ENCODE results near the gene FNDC5.

The FNDC5 gene

DNA sequence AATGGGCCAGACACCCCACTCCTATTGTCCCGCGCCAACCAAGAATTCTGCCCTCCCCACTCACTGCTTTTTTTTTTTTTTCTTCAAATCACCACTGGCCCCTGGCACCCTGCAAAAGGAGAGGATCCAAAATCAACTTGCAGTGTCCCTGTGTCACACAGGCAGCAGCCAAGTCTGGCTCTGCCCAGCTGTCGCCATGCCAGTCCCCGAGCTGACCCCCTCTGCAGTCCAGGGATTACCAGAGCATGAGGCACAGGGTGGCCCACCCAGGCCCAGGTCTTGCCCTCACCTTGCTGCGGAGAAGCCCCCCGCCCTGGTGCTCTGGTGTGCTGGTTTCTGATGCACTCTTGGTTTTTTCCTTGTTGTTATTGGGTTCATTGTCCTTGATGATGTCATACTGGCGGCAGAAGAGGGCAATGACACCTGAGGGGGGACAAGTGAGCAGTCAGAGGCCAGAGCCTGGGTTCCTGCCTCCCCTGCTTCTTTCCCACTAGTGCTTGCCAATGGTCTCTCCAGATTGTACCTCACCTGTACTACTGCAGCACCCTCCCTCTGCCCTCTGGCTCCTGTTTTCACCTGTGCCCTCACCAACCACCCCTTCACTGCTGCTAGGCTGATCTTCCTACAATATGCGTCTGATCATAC is 6.2 kb downstream of the FNDC5 start:
- DNase-seq (ENCODE audit: low read depth): no peak

DNA sequence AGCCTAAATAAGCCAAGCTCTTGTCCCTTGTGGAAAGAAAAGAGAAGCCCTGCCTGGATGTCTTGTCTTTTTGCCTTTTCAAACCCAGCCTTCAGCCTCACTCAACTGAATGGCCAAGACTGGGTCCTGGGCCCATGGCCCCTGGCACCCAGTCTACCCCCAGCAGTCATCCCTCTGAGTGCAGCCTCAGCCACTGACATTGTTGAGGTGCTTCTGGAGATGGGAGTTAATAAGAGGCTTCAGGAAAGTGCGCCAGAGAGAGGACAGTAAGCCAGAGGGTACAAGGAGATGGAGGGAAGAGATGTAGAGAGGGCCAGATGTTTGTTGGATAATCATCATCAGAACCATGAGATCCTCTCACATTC is 6.8 kb downstream of the FNDC5 start:
- no peak for DNase-seq (ENCODE audit: low read depth)

DNA sequence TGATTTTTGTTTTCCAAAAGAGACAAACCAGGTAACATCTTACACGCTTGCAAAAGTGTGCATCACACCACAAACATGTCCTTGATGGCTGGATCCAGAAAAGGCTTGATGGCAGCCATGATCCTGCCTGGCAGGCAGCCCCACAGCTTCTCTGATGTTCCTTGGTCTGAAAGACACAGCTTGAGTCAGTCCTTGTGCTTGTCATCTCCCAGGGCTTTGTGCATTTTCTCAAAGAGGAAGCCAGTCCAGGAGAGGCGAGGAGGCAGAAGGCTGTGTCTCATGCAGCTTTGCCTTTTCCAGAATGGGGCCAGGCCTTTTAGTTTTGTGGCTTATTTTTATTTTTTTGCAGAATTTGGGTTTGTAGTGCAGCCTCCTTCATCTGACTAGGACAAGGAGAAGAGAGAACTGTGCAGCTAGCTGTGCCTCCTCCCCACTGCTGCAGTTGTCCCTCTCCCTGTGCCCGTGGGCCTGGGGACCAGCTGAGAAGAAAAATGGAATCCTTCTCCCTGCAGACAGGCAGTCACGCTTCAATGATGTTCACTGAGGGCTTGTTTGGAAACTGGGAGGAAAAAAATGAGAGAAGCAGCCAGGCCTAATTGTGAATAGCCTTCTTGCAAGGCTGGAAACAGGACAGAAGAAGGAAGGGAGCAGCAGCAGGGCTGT is 7.4 kb downstream of the FNDC5 start:
- no peak for DNase-seq (ENCODE audit: low read depth)

DNA sequence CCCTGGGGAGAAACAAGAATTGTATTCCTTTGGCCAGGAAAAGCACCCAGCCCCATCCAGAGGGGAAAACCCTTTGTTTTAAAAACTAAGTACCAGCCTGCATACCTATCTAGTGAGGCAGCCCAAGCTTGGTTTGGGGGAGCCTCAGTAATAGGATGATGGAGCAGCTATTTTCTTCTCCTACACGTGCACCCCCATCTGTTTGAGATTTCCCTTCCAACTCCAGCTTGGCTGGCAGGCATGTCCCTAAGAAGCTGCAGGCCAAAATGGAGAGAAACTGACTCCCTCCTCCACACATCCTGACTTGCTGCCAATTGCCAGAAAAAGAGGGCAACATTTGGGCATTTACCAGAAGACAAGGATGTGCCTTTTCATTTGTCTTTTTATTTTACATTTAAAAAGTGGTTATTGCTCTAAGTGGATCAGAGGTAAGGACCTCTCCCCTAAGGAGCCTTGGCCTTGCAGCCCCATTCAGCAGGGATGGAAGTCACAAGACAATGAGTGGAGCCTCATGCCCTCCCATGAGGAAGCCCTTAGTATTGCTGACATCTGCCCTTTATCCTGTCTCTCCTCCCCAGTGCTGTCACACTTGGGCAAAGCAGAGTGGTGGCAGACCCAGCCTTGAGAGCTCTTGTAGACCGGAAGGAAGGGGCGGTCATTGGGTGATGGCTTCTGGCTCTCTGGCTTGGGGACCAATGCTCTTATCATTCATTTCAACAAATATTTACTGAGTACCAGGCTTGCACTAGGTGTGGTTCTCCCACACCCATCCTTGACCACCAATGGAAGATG is 8.6 kb downstream of the FNDC5 start:
- DNase-seq (ENCODE audit: low read depth): no peak

DNA sequence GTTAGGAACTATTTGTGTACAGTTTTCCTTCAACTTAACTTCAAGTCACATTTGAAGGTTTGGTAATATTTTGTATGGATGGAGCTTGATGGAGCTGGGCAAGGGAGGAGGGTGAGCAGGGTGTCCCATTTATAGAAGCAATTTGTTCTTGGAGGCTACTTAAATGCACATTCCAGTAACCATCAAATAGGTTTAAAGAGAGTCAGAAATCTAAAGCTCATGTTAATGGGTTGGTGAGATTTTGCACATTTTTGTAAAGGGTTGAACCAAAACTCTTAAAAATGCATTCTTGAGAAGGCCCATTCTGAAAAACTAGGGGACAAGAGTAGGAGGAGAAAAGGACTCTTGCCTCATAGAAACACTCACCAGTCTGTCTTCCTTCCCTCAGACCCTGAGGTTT is 10.1 kb downstream of the FNDC5 start:
- DNase-seq (ENCODE audit: low read depth): no peak

DNA sequence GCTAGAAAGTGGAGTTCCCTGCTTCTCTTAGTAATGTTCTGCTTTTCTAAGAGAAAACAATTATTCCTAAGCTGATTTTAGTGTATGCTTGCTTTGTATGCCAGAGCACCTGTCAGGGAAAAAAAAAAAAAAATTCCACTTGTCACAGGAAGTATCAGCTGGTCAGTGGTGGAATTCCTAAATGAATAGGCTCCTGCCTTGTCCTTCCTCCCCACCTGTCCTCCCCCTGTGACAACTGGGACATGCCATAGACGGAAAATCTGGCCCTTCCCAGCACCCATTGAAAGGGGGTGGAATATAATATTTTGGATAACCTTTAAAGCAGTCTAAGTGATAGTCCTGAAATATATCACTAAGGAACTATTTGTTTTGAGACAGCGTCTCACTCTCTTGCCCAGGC is 10.8 kb downstream of the FNDC5 start:
- DNase-seq (ENCODE audit: low read depth): no peak

DNA sequence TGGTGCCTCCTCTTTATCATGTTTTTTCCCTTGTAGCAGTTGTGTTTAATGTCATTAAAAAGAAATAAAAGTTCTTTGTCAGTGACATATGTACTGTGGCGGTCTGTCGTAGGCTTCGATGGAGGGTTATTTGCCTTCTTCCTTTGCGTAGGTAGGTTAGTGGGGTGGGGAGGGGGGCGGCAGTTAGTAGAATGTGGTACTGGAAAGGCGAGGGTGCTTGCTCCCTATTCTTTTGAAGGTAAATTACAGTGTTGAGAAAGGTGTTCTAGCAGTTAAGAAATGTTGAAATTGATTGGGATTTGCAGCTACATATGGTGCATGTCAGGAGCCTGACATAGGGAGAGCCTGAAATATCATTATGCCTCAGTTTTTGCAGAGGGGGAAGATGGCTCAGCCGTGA is 11.9 kb downstream of the FNDC5 start:
- no peak for DNase-seq (ENCODE audit: low read depth)

DNA sequence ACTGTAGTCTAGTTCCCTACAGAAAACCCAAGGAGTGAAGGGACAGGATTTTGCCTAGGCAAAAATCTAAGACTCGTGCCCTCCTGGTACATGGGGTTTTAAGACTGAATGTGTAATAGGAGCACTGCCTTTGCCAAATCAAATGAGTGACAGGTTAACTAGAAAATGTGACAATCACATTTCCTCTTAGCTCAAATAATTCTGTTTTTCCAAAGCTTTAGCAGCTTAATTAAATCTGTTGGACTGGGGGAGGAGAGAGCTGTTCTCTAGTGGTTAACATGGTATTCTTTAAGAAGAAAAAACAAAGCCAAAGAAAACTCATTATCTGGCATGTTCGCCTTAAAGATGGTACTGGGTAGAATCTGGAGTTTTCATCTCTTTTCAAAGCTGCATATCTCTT is 12.6 kb downstream of the FNDC5 start:
- no peak for DNase-seq (ENCODE audit: low read depth)

DNA sequence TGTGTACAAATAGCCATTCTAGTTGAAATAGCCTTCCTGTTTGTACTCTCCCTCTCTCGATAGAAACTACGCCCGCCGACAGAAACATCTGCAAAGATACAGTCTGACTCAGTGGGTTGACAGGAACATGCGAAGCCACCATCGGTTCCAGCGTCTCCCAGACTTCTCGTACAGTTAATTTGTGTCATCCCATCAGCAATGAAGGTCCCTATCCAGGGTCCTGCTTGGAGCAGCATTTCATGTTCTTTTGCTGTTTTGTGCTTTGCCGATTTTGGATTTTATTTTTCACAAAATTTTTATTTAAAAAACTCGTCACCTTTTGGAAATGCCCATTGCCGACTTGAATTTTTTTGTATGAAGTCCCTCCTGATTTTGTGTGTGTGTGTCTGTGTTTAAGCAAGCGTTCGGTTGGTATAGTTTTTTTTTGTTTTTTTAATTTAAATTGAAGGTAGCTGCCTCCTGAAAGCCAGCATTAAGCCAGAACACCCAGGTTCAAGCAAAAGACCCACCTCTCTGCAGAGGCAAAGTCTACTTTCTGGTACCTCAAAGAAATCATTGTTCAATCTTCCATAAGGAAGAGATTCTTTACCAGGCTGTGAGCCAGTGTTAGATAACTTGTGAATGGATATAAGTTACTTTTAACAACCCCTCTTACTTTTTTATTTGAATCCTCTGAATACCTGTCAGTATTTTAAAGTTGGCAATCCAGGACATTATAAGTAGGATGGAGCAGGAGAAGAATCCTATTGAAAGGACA is 14.7 kb downstream of the FNDC5 start:
- DNase-seq (ENCODE audit: low read depth): no peak

DNA sequence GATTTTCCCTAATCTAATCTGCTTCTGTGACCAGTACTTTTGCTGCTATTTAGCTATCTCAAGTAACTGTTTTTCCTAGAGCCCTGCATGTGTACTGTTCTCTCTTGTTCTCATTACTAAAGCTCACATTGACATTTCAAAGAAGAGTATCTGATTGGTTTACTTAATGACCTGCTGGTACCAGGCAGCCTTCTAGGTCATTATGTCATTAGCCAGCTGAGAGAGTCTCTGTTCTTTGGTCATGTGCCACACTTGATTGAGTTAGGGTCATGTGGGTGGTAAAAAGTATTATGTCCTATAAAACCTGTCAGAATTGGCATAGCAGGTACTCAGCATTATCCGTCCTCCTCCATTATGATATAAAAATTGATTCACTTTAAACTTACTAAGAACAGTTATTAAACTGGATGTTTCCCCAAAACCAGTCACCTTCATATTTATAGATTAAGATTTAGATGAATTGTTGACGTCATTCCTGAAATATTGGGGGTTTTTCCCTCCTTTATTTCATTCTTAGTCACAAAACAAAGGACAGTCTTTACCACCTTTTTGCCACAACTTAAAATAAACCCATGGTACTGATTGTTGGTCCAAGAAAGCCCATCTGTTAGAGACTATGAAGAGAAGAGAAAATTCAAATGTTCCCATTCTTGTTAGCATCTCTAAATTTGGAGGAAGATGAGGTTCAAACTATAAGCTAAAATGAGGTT is 22.2 kb downstream of the FNDC5 start:
- no peak for DNase-seq (ENCODE audit: low read depth)

DNA sequence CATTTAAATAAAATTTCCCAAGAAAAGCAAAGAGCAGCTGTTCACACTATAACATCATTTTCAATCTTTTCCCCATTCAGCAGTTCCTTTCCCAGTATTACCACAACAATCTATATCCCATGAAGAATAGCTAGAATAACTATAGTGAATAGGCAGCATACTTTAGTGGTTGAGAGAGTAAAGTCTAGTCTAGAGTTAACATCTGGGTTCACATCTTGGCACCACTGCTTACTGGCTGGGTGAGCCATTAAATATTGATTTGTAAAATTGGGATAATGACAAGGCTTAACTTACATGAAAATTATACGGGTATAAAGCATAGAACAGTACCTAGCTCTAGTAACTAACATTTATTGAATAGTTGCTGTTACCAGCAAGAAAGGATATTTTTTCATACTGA is 38.8 kb downstream of the FNDC5 start:
- no peak for DNase-seq (ENCODE audit: low read depth)

DNA sequence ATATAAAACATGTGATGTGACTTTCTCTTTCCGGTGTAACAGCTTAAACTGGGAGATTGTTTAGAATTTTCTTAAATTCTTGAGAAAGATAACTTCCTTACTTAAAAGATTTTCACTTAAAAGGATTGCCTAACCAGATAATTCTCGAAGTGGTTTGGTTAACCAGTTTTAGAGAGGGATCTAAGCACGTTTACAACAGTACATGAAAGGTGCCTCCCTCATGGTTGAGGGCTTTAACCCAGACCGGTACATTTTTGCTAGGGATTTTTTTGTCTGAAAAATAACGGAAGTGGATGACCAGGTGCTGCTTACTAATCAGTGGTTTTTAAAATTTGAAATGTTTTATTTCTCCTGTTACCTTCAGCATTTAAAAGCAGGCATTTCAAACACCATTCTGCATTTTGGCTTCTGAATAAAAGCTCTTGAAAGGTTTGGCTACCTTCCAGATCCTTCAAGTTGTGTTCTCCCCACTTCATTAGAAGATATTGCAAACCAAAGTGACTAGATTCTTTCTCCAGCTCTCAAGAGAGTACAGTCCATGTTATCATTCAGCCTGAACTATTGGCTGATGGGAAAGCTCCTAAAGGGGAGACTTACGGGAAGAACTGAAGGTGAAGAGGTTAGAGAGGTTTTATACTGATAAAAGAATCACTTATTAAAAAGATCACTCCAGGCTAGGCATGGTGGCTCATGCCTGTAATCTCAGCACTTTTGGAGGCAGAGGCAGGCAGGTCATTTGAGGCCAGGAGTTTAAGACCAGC is 40.4 kb downstream of the FNDC5 start:
- DNase-seq (ENCODE audit: low read depth): no peak

DNA sequence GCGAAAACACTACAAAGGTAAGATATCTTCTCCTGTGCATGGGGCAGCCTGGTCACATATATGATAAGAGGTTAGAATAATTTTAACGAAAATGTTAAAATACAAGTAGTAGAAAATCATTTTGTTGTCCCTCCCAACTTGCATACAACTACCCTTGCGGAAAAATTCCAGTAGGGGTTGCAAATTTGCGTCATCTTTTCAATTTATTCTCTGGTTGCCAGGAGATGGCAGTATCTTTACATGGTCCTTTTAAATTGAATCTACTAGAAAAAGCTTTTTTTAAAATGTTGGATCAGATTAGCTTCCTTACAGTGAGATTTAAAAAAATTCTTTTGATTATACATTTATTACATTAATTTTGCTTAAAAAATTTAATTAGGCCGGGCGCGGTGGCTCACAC is 42.4 kb downstream of the FNDC5 start:
- no peak for DNase-seq (ENCODE audit: low read depth)

DNA sequence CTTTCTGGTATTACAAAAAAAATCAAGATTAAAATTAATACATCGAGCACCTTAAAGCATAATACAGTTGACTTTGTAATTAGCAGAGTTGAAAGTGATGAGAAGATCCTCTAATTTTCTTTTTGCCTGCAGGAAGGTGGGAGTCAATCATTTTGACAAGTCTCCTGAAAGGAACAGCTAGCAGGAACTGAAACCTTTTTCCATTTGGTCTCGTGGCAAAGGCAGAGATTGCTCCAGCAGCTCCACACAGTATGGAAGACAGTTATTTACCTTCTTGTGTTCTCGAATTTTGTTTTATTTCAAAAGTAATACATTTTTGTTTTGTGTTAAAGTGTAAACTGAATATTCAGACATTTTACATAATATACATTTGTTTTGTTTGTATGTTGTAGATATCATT is 45.5 kb downstream of the FNDC5 start:
- no peak for DNase-seq (ENCODE audit: low read depth)

DNA sequence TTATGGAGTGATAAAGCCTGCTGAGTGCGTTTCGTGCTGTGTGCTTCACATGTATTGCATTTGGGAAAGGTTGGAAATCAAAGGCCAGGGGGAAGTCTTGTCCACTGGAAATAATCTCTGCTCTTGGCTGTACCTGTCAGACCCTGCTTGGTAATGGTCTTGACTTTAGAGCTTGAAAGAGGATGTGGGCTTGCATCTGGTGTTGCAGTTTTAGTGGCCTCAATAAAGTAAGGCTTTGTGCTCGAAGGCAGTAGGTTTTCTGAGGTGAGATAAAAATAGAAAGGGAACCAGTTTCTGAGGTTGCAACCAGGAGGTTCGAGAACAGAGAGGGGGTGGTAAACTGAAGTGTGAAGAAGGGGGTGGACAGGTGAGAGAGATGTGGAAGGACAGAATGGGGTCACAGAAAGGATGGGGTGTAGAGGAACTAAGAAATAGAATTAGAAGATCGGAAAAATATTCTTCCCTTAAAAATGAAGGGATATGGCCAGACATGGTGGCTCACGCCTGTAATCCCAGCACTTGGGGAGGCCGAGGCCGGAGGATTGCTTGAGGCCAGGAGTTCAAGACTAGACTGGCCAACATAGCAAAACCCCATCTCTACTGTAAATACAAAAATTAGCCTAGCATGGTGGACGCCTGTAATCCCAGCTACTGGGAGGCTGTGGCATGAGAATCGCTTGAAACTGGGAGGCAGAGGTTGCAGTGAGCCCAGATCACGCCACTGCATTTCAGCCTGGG is 51.7 kb downstream of the FNDC5 start:
- no peak for DNase-seq (ENCODE audit: low read depth)

DNA sequence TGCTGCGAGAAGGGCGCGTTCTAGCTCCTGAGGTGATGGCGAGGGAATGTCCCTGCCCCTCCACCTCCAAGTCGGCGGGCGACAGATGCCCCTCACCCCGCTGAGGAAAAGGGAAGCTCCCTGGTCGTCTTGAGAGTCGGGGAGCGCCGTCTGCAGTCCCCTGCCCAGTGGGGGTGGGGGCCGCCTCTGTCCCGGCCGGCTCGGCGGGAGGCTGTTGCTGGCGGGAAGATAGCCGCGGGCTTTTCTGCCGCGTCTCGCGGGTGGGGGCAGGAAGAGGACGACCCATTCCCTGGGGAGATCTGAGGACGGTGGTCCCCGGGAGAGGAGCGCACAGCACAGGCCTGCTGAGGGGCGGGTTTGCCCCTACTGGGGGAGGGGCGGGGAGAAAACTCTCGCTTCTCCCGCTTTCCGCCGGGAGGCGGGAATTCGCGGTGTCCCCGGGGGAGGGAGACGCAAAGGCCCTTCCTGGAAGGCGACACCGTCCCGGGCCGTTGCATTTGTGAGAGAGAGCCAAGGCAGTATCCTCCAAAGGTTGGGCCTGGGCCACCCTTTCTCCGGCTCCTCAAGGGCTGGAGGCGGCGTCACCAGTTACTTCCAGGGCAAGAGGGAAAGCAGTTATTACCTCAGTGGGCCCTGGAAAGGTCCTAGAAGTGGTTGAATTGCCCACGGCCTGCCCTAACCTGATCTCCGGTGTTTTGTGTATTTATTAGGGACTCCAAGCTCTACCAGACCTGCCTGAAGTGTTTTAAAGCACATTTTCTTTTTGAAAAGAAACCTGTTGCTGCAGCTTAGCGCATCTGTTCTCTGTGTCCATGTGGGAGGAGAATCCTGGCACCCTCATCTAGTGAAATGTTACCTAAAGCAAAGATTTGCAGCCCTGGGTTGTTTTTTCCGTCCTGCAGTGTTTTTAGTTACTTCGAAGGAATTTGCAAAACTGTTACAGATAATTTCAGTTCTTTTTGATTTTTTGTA is 52.6 kb downstream of the FNDC5 start:
- DNase-seq (ENCODE audit: low read depth): no peak

DNA sequence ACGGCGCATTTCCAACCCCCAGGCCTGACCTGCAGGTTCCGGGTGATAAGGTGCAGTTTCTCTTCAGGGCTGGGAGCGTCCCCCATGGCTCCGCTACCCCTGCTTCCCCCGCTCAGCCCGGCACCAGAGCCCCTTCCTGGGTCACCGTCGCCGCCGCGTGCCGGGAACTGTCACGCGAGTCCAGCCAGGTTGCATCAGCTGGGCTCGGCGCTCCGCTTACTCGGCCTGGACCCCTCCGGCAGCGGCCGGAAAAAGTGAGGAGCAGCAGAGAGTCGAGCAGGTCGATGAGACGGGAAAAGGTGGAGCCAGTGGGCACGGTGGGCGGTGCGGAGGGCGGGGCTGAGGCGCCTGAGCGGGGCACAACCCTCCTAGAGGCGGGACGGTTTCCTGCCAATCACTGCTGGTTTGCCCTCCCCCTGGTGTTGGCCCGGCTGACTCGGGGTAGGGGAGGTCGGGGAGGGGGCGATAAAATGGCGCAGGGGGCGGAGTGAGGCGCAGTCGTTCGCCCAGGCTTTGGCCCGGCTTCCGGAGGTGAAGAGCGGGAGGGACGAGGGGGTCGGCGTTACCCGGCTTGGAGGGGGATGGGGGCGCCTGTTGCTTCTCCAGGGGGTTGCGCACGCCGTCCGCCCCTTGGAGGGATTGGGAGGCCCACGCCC is 53.4 kb downstream of the FNDC5 start, which contains the start of the genes S100PBP and YARS1:
Gene S100PBP, plus strand, starts transcription at position 495 of the 656 bp plus-strand sequence. CDS start 8,447 bp downstream, outside the sequence.
Gene YARS1, minus strand, starts transcription at position 200 of the 656 bp plus-strand sequence. Its CDS starts 114 bp downstream, at position 86.
- peak; percentile 100 for DNase-seq (ENCODE audit: low read depth)

DNA sequence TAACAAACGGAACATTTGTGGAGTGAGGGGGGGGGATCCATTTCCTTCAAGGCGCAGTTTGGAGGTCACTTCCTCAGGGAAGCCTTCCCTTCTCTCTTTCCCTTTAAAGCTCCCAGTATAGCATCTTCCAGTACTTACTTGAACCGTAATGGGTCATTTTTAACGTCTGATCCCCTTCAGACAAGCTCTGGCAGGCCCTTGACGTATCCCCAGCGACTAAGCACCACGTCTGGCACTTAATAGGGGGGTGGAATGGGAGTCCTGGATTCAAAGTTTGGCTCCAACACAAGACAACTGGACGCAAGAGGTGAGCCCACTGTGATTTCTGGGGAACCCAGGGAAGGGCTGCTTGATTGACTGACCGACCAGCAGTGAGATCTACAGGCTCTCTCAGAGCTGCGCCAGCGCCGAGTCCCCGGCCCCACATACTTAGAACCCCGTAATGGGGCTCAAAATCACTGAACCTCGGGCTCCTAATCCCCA is 54.0 kb downstream of the FNDC5 start:
- DNase-seq (ENCODE audit: low read depth): no peak

Data from stimulated activated CD8-positive, alpha-beta memory T cell treated with anti-CD3 and anti-CD28 coated beads, Interleukin-15, amount 100 ng/mL, for 1 hour (primary cell).